NT2/D1 (cell line): Measurements from ENCODE around the gene ARL13A.

Experiments used
- SUZ12 ChIP-seq: IDR thresholded peaks from 2 replicates; pipeline ENCODE4 v1.6.1; 2011; ENCODE audit not compliant: insufficient read length, insufficient read depth; ENCODE audit errors: extremely low read depth
- YY1 ChIP-seq: IDR thresholded peaks from 2 replicates; pipeline ENCODE4 v1.6.1; 2011; ENCODE audit not compliant: insufficient read length, insufficient read depth

- TF ChIP-seq SUZ12, result no peak
- TF ChIP-seq YY1, result no peak
Measured at GRCh38 chrX:100999451-100999850, 29.9 kb downstream of the ARL13A start.
